Ovary (tissue), 3 donors: ENCODE data around the gene SULT6B1.

Experiments
- EP300 ChIP-seq: sonication (generic); formaldehyde crosslinking; IDR thresholded peaks from one replicate; pipeline ENCODE4 v1.6.1; 2017; ENCODE audit warnings: antibody characterized with exemption
- POLR2A ChIP-seq: fragments of 450-650 bp; IDR thresholded peaks from one replicate; pipeline ENCODE4 v1.6.1; 2017; ENCODE audit warnings: antibody characterized with exemption, mild to moderate bottlenecking, moderate library complexity
- TF ChIP-seq, protein P1 (sequence below), 3 donors: fragments of 450-650 bp in 2 of 3; fragments of 200-600 bp in 1 of 3; IDR thresholded peaks; one replicate each; pipeline versions ENCODE4 v1.5.1 to v1.8.0; 2016 to 2022; ENCODE audit warnings: antibody characterized with exemption in 3 of 3, mild to moderate bottlenecking in 1 of 3
- donor health status: DM: no; HTN: no; CAD: no.

GRCh38 chr2:37156857-37157714 lies 31.4 kb downstream of the SULT6B1 start, which contains the start of gene EIF2AK2:
- TF ChIP-seq, protein P1, sequence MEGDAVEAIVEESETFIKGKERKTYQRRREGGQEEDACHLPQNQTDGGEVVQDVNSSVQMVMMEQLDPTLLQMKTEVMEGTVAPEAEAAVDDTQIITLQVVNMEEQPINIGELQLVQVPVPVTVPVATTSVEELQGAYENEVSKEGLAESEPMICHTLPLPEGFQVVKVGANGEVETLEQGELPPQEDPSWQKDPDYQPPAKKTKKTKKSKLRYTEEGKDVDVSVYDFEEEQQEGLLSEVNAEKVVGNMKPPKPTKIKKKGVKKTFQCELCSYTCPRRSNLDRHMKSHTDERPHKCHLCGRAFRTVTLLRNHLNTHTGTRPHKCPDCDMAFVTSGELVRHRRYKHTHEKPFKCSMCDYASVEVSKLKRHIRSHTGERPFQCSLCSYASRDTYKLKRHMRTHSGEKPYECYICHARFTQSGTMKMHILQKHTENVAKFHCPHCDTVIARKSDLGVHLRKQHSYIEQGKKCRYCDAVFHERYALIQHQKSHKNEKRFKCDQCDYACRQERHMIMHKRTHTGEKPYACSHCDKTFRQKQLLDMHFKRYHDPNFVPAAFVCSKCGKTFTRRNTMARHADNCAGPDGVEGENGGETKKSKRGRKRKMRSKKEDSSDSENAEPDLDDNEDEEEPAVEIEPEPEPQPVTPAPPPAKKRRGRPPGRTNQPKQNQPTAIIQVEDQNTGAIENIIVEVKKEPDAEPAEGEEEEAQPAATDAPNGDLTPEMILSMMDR (IDR thresholded peaks at IDR 0.05): no peak
- TF ChIP-seq POLR2A (peak; percentile 20), EP300 (no peak)
